HCT116 (cell line): ENCODE data around the gene UBE2D2. TPM values are rescaled to one million over a fixed set of nuclear protein-coding genes. Genes with fewer than 3 reads are reported as not detected.

Source experiments
- ATAC-seq: fragments of 200-7000 bp; cut with Tn5 transposase; 2 replicates; pipeline ENCODE4 v1.9.1; 2020; ENCODE audit warnings: mild to moderate bottlenecking, moderate library complexity
- BruUV-seq: library from RNA; stranded (reverse); fragments of 400-500 nt; replicated peaks from 2 replicates; lab custom pipeline; 2021; lab: Mats Ljungman, UMichigan
- CTCF ChIA-PET: fragments of 300-600 bp; sonication (Branson Sonifier 250); formaldehyde crosslinking; loops from one replicate; lab custom pipeline; 2021; ENCODE audit warnings: antibody characterized with exemption; lab: Charles Lee
- POLR2A ChIA-PET: fragments of 300-600, 350-600 bp; sonication (Branson Sonifier 250); formaldehyde crosslinking; loops from one replicate; lab custom pipeline; 2021; ENCODE audit warnings: antibody characterized with exemption; lab: Charles Lee
- RAD21 ChIA-PET, 2 experiments: fragments of 300-600 bp; sonication (Branson Sonifier 250); formaldehyde crosslinking; loops; one replicate each; lab custom pipeline; 2023; ENCODE audit warnings: low total read pairs in 2 of 2; ENCODE audit not compliant: uncharacterized antibody in 2 of 2, unreplicated experiment in 2 of 2, low non-redundant PET in 1 of 2; lab: Charles Lee
- DNase-seq: peaks from one replicate; pipeline ENCODE4 v3.0.0-alpha.2; 2010; ENCODE audit warnings: low read depth, low spot score
- H2AFZ ChIP-seq: fragments of 200-600 bp; shearing (Covaris generic), sonication (generic); 2 replicates; pipeline ENCODE4 v1.6.1; 2017; ENCODE audit warnings: low read depth, mixed run types, mixed read lengths, antibody characterized with exemption, low read length; ENCODE audit not compliant: poor library complexity, severe bottlenecking
- H3K27ac ChIP-seq: 2 replicates; pipeline ENCODE4 v1.5.1; 2012; ENCODE audit warnings: low read depth, low read length
- H3K27me3 ChIP-seq: fragments of 200-600 bp; sonication (generic); 2 replicates; pipeline ENCODE4 v1.6.1; 2016; ENCODE audit warnings: mixed run types, low read length, mixed read lengths; ENCODE audit not compliant: insufficient read depth
- H3K36me3 ChIP-seq, 2 experiments: fragments of 200-500 bp in 1 of 2; fragments of 200-600 bp in 1 of 2; sonication (Bioruptor generic) in 1 of 2; sonication (generic) in 1 of 2; 2 replicates each; pipeline versions ENCODE4 v1.5.1 to v1.6.1; 2014 to 2016; ENCODE audit warnings: low read length in 2 of 2, inconsistent platforms in 1 of 2, mixed read lengths in 1 of 2, mixed run types in 1 of 2; ENCODE audit not compliant: insufficient read depth in 2 of 2, control insufficient read depth in 1 of 2
- H3K4me1 ChIP-seq, 2 experiments: fragments of 200-600 bp in 1 of 2; sonication (generic) in 1 of 2; 2 replicates each; pipeline versions ENCODE4 v1.5.1 to v1.6.1; 2012 to 2017; ENCODE audit warnings: low read length in 2 of 2, inconsistent platforms in 1 of 2, mild to moderate bottlenecking in 1 of 2, mixed read lengths in 1 of 2, mixed run types in 1 of 2, moderate library complexity in 1 of 2; ENCODE audit not compliant: insufficient read depth in 2 of 2, control insufficient read depth in 1 of 2
- H3K4me2 ChIP-seq: fragments of 200-600 bp; sonication (generic); 2 replicates; pipeline ENCODE4 v1.6.1; 2017; ENCODE audit warnings: mixed run types, low read length, mixed read lengths
- H3K4me3 ChIP-seq, 2 experiments: fragments of 200-600 bp in 1 of 2; sonication (generic) in 1 of 2; replicated peaks in 1 of 2; 2 replicates each; pipeline ENCODE4 v1.5.1; 2011 to 2016; ENCODE audit warnings: low read length in 2 of 2, control low read depth in 1 of 2, low read depth in 1 of 2, mild to moderate bottlenecking in 1 of 2, mixed read lengths in 1 of 2, mixed run types in 1 of 2
- H3K79me2 ChIP-seq: fragments of 200-600 bp; sonication (generic); 2 replicates; pipeline ENCODE4 v1.6.1; 2017; ENCODE audit warnings: mild to moderate bottlenecking, mixed run types, low read length, moderate library complexity, mixed read lengths; ENCODE audit not compliant: insufficient read depth
- H3K9ac ChIP-seq: fragments of 200-600 bp; sonication (generic); 2 replicates; pipeline ENCODE4 v1.6.1; 2016; ENCODE audit warnings: low read length, mixed read lengths
- H3K9me2 ChIP-seq: fragments of 200-600 bp; sonication (generic), shearing (Covaris generic); 2 replicates; pipeline ENCODE4 v1.6.1; 2017; ENCODE audit warnings: mixed run types, mild to moderate bottlenecking, moderate library complexity; ENCODE audit not compliant: insufficient read depth
- H3K9me3 ChIP-seq, 2 experiments: fragments of 200-500 bp in 1 of 2; fragments of 200-600 bp in 1 of 2; sonication (Bioruptor generic) in 1 of 2; sonication (generic) in 1 of 2; 2 replicates each; pipeline ENCODE4 v1.6.1; 2014 to 2017; ENCODE audit warnings: low read length in 2 of 2, mixed read lengths in 2 of 2, inconsistent platforms in 1 of 2, low read depth in 1 of 2, mild to moderate bottlenecking in 1 of 2, mixed run types in 1 of 2, moderate library complexity in 1 of 2; ENCODE audit not compliant: control insufficient read depth in 1 of 2, insufficient read depth in 1 of 2
- H4K20me1 ChIP-seq: fragments of 200-600 bp; sonication (generic), shearing (Covaris generic); 2 replicates; pipeline ENCODE4 v1.6.1; 2017; ENCODE audit warnings: mixed run types, mild to moderate bottlenecking, moderate library complexity; ENCODE audit not compliant: insufficient read depth
- CBX3 ChIP-seq: IDR thresholded peaks from 2 replicates; pipeline ENCODE4 v1.6.1; 2012; ENCODE audit warnings: low read depth
- CEBPB ChIP-seq: IDR thresholded peaks from 2 replicates; pipeline ENCODE4 v1.6.1; 2012; ENCODE audit warnings: low read depth
- CTCF ChIP-seq, 3 experiments: fragments of 200-600 bp in 1 of 3; sonication (generic) in 1 of 3; IDR thresholded peaks in 2 of 3; conservative IDR thresholded peaks in 1 of 3; 2 replicates each; pipeline ENCODE4 v1.5.1; 2012 to 2017; ENCODE audit warnings: low read depth in 2 of 3, low read length in 2 of 3, antibody characterized with exemption in 1 of 3, borderline replicate concordance in 1 of 3, control low read depth in 1 of 3, mild to moderate bottlenecking in 1 of 3, mixed read lengths in 1 of 3, mixed run types in 1 of 3, moderate library complexity in 1 of 3; ENCODE audit not compliant: insufficient read depth in 1 of 3
- EGR1 ChIP-seq: IDR thresholded peaks from 2 replicates; pipeline ENCODE4 v1.6.1; 2012; ENCODE audit warnings: low read depth
- EZH2 ChIP-seq: fragments of 200-600 bp; sonication (generic); IDR thresholded peaks from 2 replicates; pipeline ENCODE4 v1.6.1; 2017; ENCODE audit warnings: antibody characterized with exemption, mixed run types
- FOSL1 ChIP-seq: IDR thresholded peaks from 2 replicates; pipeline ENCODE4 v1.6.1; 2012; ENCODE audit warnings: low read depth
- JUND ChIP-seq: IDR thresholded peaks from 2 replicates; pipeline ENCODE4 v1.6.1; 2012
- MAX ChIP-seq: IDR thresholded peaks from 2 replicates; pipeline ENCODE4 v1.6.1; 2012
- POLR2AphosphoS5 ChIP-seq: IDR thresholded peaks from 2 replicates; pipeline ENCODE4 v1.6.1; 2011; ENCODE audit warnings: mild to moderate bottlenecking, low read depth, low read length, moderate library complexity
- RAD21 ChIP-seq: IDR thresholded peaks from 2 replicates; pipeline ENCODE4 v1.6.1; 2012; ENCODE audit warnings: low read depth, mild to moderate bottlenecking
- SIN3A ChIP-seq: IDR thresholded peaks from 2 replicates; pipeline ENCODE4 v1.6.1; 2012; ENCODE audit warnings: low read depth
- SP1 ChIP-seq: IDR thresholded peaks from 2 replicates; pipeline ENCODE4 v1.6.1; 2012; ENCODE audit warnings: low read depth
- SRF ChIP-seq: IDR thresholded peaks from 2 replicates; pipeline ENCODE4 v1.6.1; 2012; ENCODE audit warnings: low read depth
- TCF7L2 ChIP-seq: IDR thresholded peaks from 2 replicates; pipeline ENCODE4 v1.7.0; 2011; ENCODE audit warnings: borderline replicate concordance, inconsistent platforms; ENCODE audit not compliant: insufficient read depth, insufficient read length; ENCODE audit errors: extremely low read depth
- YY1 ChIP-seq: IDR thresholded peaks from 2 replicates; pipeline ENCODE4 v1.6.1; 2011; ENCODE audit warnings: low read length, low read depth, moderate library complexity, mild to moderate bottlenecking; ENCODE audit not compliant: insufficient replicate concordance; ENCODE audit errors: extremely low read depth
- ZBTB33 ChIP-seq: IDR thresholded peaks from 2 replicates; pipeline ENCODE4 v1.6.1; 2011; ENCODE audit warnings: mild to moderate bottlenecking, low read length, moderate library complexity; ENCODE audit not compliant: insufficient replicate concordance; ENCODE audit errors: extremely low read depth
- ZNF274 ChIP-seq: fragments of 200-500 bp; sonication (Bioruptor generic); IDR thresholded peaks from 2 replicates; pipeline ENCODE4 v1.6.1; 2014; ENCODE audit warnings: mild to moderate bottlenecking, low read depth, low read length, inconsistent platforms
- intact Hi-C: fragments of 100-400 bp; cut with micrococcal nuclease; formaldehyde crosslinking; loops from 2 replicates; pipeline ENCODE4 v1.10.0; 2022
- total RNA-seq: library from RNA; stranded (reverse); gene quantifications from one replicate; pipeline ENCODE4 v1.2.1, GENCODE V29; 2021; ENCODE audit not compliant: unreplicated experiment

UBE2D2 gene
- total RNA-seq, 1 experiment from 2014 or later: 140 TPM

- no TSS peak for BruUV-seq
- ChIA-PET RAD21 (no interaction called here), POLR2A (no interaction called here), CTCF (interaction anchor here (0.8 kb wide), 1 partner anchor 9 kb away, joined by 3 read pairs; no protein-coding TSS in a partner anchor)
- Histone ChIP-seq H4K20me1 (no peaks in the 10 kb centered on the region), H3K9me3 (no peaks in the 10 kb centered on the region), H3K36me3 (peaks cover 0 to 4% of the 10 kb centered on the region in 2 experiments; a peak in 1 of 4 replicates), H3K9me2 (no peaks in the 10 kb centered on the region), H3K9ac (no peak overlapping the region), H3K4me2 (no peak overlapping the region), H3K27ac (no peak overlapping the region), H3K27me3 (no peaks in the 10 kb centered on the region), H3K4me3 (no peak overlapping the region), H3K4me1 (peaks cover 13 to 28% of the 10 kb centered on the region in 2 experiments; a peak in 2 of 4 replicates), H2AFZ (no peak overlapping the region), H3K79me2 (peaks cover 63% of the 10 kb centered on the region)
- no peak for TF ChIP-seq SIN3A
- TF ChIP-seq CBX3: no peak
- TF ChIP-seq YY1: no peak
- TF ChIP-seq MAX: no peak
- TF ChIP-seq POLR2AphosphoS5: no peak
- TF ChIP-seq ZNF274: no peak
- TF ChIP-seq FOSL1: no peak
- no peak for TF ChIP-seq RAD21
- no peak for TF ChIP-seq CTCF (IDR thresholded peaks at IDR 0.05 in 2 of 3, conservative IDR thresholded peaks at IDR 0.05 in 1 of 3; ENCODE audit: borderline replicate concordance in 1 of 3, insufficient read depth in 1 of 3, low read depth in 2 of 3, low read length in 2 of 3)
- TF ChIP-seq JUND: no peak
- no peak for TF ChIP-seq EGR1
- no peak for TF ChIP-seq EZH2
- TF ChIP-seq TCF7L2: no peak
- no peak for TF ChIP-seq ZBTB33
- TF ChIP-seq CEBPB: no peak
- TF ChIP-seq SRF: no peak
- no peak for TF ChIP-seq SP1
- 0 out of 2 replicates have a peak, but pooled peaks have one; percentile 13 for ATAC-seq
- DNase-seq: no peak
- intact Hi-C loops: no loop called here
Measured at GRCh38 chr5:139675213-139675612, 114.1 kb downstream of the UBE2D2 start.
